Rectal smooth muscle tissue (tissue), 1 donor: Measurements from ENCODE around the gene ZP4.

ENCODE experiments used
- H3K27ac ChIP-seq: one replicate; pipeline ENCODE4 v1.7.0; 2013; ENCODE audit warnings: low read depth, low read length, inconsistent platforms
- H3K27me3 ChIP-seq: one replicate; pipeline ENCODE4 v1.7.0; 2013; ENCODE audit warnings: low read length; ENCODE audit not compliant: control insufficient read depth, insufficient read depth
- H3K36me3 ChIP-seq: one replicate; pipeline ENCODE4 v1.7.0; 2013; ENCODE audit warnings: low read length; ENCODE audit not compliant: control insufficient read depth, insufficient read depth
- H3K4me1 ChIP-seq: one replicate; pipeline ENCODE4 v1.7.0; 2013; ENCODE audit warnings: low read length; ENCODE audit not compliant: control insufficient read depth, insufficient read depth
- H3K4me3 ChIP-seq: one replicate; pipeline ENCODE4 v1.7.0; 2013; ENCODE audit warnings: low read length
- H3K9ac ChIP-seq: one replicate; pipeline ENCODE4 v1.7.0; 2013; ENCODE audit warnings: low read length

ZP4 gene

GRCh38 chr1:237890822-237891221 is at the start of gene ZP4:
Gene ZP4 (minus strand): TSS chr1:237890922. CDS start chr1:237890635, 287 bp downstream.
- Histone ChIP-seq H3K27me3 (no peaks in the 10 kb centered on the region), H3K36me3 (no peaks in the 10 kb centered on the region), H3K4me1 (no peaks in the 10 kb centered on the region), H3K4me3 (no peak within 1 kb of the TSS), H3K27ac (no peak within 1 kb of the TSS), H3K9ac (no peak within 1 kb of the TSS)

GRCh38 chr1:237938553-237938952 is 47.8 kb upstream of the ZP4 start:
- Histone ChIP-seq H3K27me3 (no peaks in the 10 kb centered on the region), H3K4me3 (no peak overlapping the region)

GRCh38 chr1:237938068-237938467 is 47.3 kb upstream of the ZP4 start:
- H3K4me1 ChIP-seq = no peaks in the 10 kb centered on the region
- no peaks in the 10 kb centered on the region for H3K27me3 ChIP-seq
- H3K27ac ChIP-seq = no peak overlapping the region
- H3K9ac ChIP-seq = no peak overlapping the region
- no peak overlapping the region for H3K4me3 ChIP-seq
- H3K36me3 ChIP-seq = no peaks in the 10 kb centered on the region

More at GRCh38 chr1:237938553-237938952, 47.8 kb upstream of the ZP4 start:
- H3K4me1 ChIP-seq = no peaks in the 10 kb centered on the region
- H3K9ac ChIP-seq = no peak overlapping the region
- H3K27ac ChIP-seq = no peak overlapping the region
- H3K36me3 ChIP-seq = no peaks in the 10 kb centered on the region

- H3K27ac ChIP-seq = no peak overlapping the region
- H3K36me3 ChIP-seq = no peaks in the 10 kb centered on the region
- H3K27me3 ChIP-seq = no peaks in the 10 kb centered on the region
- no peaks in the 10 kb centered on the region for H3K4me1 ChIP-seq
- H3K4me3 ChIP-seq = no peak overlapping the region
- H3K9ac ChIP-seq = no peak overlapping the region
These were observed 42.1 kb upstream of the ZP4 start for GRCh38 chr1:237932816-237933215.

GRCh38 chr1:237931581-237931980 is 40.9 kb upstream of the ZP4 start:
- no peak overlapping the region for H3K9ac ChIP-seq
- H3K4me3 ChIP-seq = no peak overlapping the region
- no peaks in the 10 kb centered on the region for H3K36me3 ChIP-seq
- no peaks in the 10 kb centered on the region for H3K4me1 ChIP-seq
- no peaks in the 10 kb centered on the region for H3K27me3 ChIP-seq
- H3K27ac ChIP-seq = no peak overlapping the region

GRCh38 chr1:237927198-237927597 is 36.5 kb upstream of the ZP4 start:
- no peaks in the 10 kb centered on the region for H3K4me1 ChIP-seq
- H3K36me3 ChIP-seq = no peaks in the 10 kb centered on the region
- H3K27ac ChIP-seq = no peak overlapping the region
- no peak overlapping the region for H3K4me3 ChIP-seq
- no peaks in the 10 kb centered on the region for H3K27me3 ChIP-seq
- H3K9ac ChIP-seq = no peak overlapping the region

- Histone ChIP-seq H3K27me3 (no peaks in the 10 kb centered on the region), H3K27ac (no peak overlapping the region), H3K36me3 (no peaks in the 10 kb centered on the region)
These were observed 30.6 kb upstream of the ZP4 start for GRCh38 chr1:237921306-237921705.

GRCh38 chr1:237913345-237913744 is 22.6 kb upstream of the ZP4 start:
- no peaks in the 10 kb centered on the region for H3K4me1 ChIP-seq
- no peaks in the 10 kb centered on the region for H3K36me3 ChIP-seq
- no peak overlapping the region for H3K27ac ChIP-seq
- H3K27me3 ChIP-seq = no peaks in the 10 kb centered on the region
- no peak overlapping the region for H3K4me3 ChIP-seq
- H3K9ac ChIP-seq = no peak overlapping the region

More at GRCh38 chr1:237921306-237921705, 30.6 kb upstream of the ZP4 start:
- no peak overlapping the region for H3K9ac ChIP-seq
- no peaks in the 10 kb centered on the region for H3K4me1 ChIP-seq
- H3K4me3 ChIP-seq = no peak overlapping the region

GRCh38 chr1:237911911-237912310 is 21.2 kb upstream of the ZP4 start:
- Histone ChIP-seq H3K4me3 (no peak overlapping the region), H3K27ac (no peak overlapping the region), H3K27me3 (no peaks in the 10 kb centered on the region), H3K36me3 (no peaks in the 10 kb centered on the region), H3K9ac (no peak overlapping the region), H3K4me1 (no peaks in the 10 kb centered on the region)

- H3K4me1 ChIP-seq = no peaks in the 10 kb centered on the region
- H3K27me3 ChIP-seq = no peaks in the 10 kb centered on the region
- no peak overlapping the region for H3K4me3 ChIP-seq
- no peak overlapping the region for H3K9ac ChIP-seq
- H3K36me3 ChIP-seq = no peaks in the 10 kb centered on the region
- no peak overlapping the region for H3K27ac ChIP-seq
These were observed 20.1 kb upstream of the ZP4 start for GRCh38 chr1:237910834-237911233.

- no peaks in the 10 kb centered on the region for H3K4me1 ChIP-seq
- no peak overlapping the region for H3K27ac ChIP-seq
These were observed 13.2 kb upstream of the ZP4 start for GRCh38 chr1:237903961-237904360.

GRCh38 chr1:237902960-237903743 is 12.4 kb upstream of the ZP4 start:
- Histone ChIP-seq H3K36me3 (no peaks in the 10 kb centered on the region), H3K27ac (no peak overlapping the region), H3K4me3 (no peak overlapping the region), H3K9ac (no peak overlapping the region), H3K27me3 (no peaks in the 10 kb centered on the region), H3K4me1 (no peaks in the 10 kb centered on the region)

More at GRCh38 chr1:237903961-237904360, 13.2 kb upstream of the ZP4 start:
- no peak overlapping the region for H3K4me3 ChIP-seq
- H3K9ac ChIP-seq = no peak overlapping the region
- H3K36me3 ChIP-seq = no peaks in the 10 kb centered on the region
- no peaks in the 10 kb centered on the region for H3K27me3 ChIP-seq

GRCh38 chr1:237901299-237901934 is 10.7 kb upstream of the ZP4 start:
- H3K36me3 ChIP-seq = no peaks in the 10 kb centered on the region
- H3K27ac ChIP-seq = no peak overlapping the region
- no peaks in the 10 kb centered on the region for H3K27me3 ChIP-seq
- H3K4me3 ChIP-seq = no peak overlapping the region
- H3K9ac ChIP-seq = no peak overlapping the region
- no peaks in the 10 kb centered on the region for H3K4me1 ChIP-seq
